WERI-Rb-1 (cell line): ENCODE results near the gene JPT2.

Source experiments
- DNase-seq: peaks from one replicate; pipeline ENCODE4 v3.0.0-alpha.2; 2020
- H3K27ac ChIP-seq: fragments of 250-450 bp; sonication (Bioruptor Pico); 2 replicates; pipeline ENCODE4 v1.5.1; 2020; ENCODE audit warnings: mild to moderate bottlenecking, moderate library complexity
- H3K27me3 ChIP-seq: fragments of 250-450 bp; sonication (Bioruptor Pico); 2 replicates; pipeline ENCODE4 v1.5.1; 2021; ENCODE audit warnings: mild to moderate bottlenecking, low read depth, moderate library complexity; ENCODE audit not compliant: insufficient read depth, severe bottlenecking
- H3K36me3 ChIP-seq: fragments of 250-450 bp; sonication (Bioruptor Pico); 2 replicates; pipeline ENCODE4 v1.5.1; 2020; ENCODE audit warnings: mild to moderate bottlenecking, moderate library complexity
- H3K4me3 ChIP-seq: 2 replicates; pipeline ENCODE4 v1.5.1; 2011; ENCODE audit warnings: low read depth, mild to moderate bottlenecking, control low read depth, low read length
- H3K9me3 ChIP-seq: fragments of 250-450 bp; sonication (Bioruptor Pico); 2 replicates; pipeline ENCODE4 v1.5.1; 2021; ENCODE audit warnings: mild to moderate bottlenecking, moderate library complexity; ENCODE audit not compliant: severe bottlenecking
- TF ChIP-seq, protein P1 (sequence below): IDR thresholded peaks from 2 replicates; pipeline ENCODE4 v1.5.1; 2011; ENCODE audit warnings: low read depth, mild to moderate bottlenecking, control low read depth, inconsistent platforms, low read length

Gene JPT2

DNA sequence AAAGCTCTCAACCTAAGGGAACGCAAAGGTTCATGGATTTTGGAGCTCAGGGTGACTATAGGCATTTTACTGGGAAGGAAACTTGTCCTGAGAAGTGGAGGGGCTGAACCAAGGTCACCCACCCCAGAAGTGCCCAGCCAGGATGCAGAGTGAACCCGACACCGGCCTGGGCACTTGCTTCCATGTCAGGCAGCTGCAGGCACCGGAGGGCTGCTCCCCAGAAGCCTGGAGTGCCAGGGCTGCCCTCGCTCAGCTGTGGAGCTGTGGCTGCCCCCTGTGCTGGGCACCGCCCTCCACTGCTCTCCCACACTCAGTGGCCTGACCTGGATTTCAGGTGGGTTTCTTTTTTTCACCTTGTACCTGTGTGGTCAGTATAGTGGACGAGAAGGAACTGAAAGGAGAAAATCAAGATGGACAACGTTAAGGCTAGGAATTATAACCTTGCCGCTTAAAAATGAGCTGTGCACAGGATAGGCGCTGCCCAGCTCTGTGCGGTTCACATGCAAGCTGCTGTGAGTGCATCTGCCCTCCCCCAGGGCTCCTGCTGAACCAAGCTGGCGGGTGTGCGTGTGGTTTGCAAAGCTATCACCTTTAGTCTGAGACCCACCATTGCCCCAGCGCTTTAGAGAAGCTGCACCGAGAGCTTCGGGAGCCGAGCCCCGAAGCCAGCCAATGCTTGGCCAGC, 30.1 kb downstream of the JPT2 start:
- H3K27ac ChIP-seq = peak overlapping the region; percentile 55

DNA sequence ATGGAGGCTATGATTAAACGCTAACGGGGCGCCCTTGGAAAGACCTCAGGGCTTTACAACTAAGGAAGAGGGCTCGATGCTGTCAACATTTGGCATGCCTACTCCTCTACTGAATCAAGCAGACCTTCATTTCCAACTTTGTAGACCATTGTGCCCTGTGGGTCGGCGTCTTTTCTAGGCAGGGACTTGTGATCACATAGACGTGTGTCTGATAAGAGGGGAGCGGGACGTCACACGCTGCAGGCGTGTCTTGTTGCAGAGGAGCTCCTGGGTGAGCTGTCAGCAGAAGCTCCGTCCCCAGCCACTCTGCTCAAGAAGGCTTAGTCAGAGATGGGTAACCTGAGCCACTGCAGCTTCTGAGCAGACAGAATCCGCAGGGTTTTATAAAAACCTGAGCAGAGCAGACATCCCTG, 30.7 kb downstream of the JPT2 start:
- DNase-seq = peak; percentile 86
- H3K9me3 ChIP-seq = no peaks in the 10 kb centered on the region
- peaks cover 18% of the 10 kb centered on the region for H3K36me3 ChIP-seq
- peak overlapping the region; percentile 55 for H3K27ac ChIP-seq
- H3K4me3 ChIP-seq = peak overlapping the region; percentile 29
- TF ChIP-seq, protein P1, sequence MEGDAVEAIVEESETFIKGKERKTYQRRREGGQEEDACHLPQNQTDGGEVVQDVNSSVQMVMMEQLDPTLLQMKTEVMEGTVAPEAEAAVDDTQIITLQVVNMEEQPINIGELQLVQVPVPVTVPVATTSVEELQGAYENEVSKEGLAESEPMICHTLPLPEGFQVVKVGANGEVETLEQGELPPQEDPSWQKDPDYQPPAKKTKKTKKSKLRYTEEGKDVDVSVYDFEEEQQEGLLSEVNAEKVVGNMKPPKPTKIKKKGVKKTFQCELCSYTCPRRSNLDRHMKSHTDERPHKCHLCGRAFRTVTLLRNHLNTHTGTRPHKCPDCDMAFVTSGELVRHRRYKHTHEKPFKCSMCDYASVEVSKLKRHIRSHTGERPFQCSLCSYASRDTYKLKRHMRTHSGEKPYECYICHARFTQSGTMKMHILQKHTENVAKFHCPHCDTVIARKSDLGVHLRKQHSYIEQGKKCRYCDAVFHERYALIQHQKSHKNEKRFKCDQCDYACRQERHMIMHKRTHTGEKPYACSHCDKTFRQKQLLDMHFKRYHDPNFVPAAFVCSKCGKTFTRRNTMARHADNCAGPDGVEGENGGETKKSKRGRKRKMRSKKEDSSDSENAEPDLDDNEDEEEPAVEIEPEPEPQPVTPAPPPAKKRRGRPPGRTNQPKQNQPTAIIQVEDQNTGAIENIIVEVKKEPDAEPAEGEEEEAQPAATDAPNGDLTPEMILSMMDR = no peak
- no peaks in the 10 kb centered on the region for H3K27me3 ChIP-seq

More for the DNA sequence above, 30.1 kb downstream of the JPT2 start:
- Histone ChIP-seq H3K9me3 (no peaks in the 10 kb centered on the region), H3K36me3 (peaks cover 20% of the 10 kb centered on the region), H3K27me3 (no peaks in the 10 kb centered on the region), H3K4me3 (peak overlapping the region; percentile 29)
- DNase-seq = peak; percentile 26
- TF ChIP-seq, protein P1 = no peak

DNA sequence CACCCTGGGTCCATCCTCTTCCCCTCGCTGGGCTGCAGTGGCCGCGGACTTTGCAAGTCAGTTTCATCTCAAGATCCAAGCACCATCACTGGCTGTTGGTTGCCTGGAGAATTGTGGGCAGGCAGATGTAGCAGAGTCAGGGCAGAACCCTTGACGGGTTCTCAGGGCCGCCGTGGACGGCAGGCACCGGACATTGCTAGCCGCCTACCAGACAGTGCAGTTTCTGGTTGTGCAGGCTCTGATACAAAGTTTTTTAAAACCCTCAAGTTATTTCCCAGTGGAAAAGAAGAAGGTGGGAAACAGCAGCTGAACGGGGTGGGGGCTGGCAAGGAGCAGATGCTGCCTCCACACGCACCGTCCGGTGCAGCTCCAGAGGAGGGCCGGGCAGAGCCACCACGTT, 31.3 kb downstream of the JPT2 start:
- H3K9me3 ChIP-seq = no peaks in the 10 kb centered on the region
- peaks cover 18% of the 10 kb centered on the region for H3K36me3 ChIP-seq
- peak overlapping the region; percentile 55 for H3K27ac ChIP-seq
- TF ChIP-seq, protein P1 = no peak
- DNase-seq = no peak
- H3K4me3 ChIP-seq = no peak overlapping the region
- no peaks in the 10 kb centered on the region for H3K27me3 ChIP-seq

DNA sequence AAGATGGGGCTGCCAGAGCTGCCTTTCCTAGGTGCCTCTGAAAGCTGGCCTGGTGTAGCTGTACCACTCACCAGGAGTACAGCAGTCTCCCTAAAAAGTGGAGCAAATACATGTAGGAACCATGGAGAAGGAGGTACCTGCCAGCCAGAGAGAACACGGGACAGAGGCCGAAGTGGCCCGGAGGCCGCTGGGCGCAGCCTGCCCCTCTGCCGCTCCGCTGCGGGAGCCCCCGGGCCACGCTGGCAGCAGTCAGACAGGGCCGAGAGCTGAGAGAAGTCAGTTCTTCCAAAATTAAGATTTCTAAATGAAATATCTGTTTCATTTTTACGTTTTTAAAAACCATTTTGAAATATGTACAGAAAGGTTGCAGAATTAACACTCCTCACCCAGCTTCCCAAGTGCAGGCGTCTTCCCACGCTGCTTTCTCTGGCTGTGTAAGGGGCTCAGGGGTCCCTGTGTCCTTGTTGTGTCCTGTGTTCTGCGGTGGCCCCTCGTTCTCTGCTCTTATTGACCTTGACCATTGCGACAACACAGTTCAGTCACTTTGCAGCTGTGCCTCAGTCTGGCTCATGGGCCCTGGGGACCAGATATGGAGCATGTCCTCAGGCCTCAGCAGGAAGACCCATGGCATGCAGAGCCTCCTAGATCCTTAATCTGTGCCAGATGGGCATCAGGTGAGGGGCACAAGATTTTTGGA, 32.9 kb downstream of the JPT2 start:
- Histone ChIP-seq H3K27me3 (no peaks in the 10 kb centered on the region), H3K36me3 (peaks cover 20% of the 10 kb centered on the region), H3K4me3 (no peak overlapping the region), H3K27ac (peak overlapping the region; percentile 55), H3K9me3 (no peaks in the 10 kb centered on the region)
- TF ChIP-seq, protein P1 = no peak
- DNase-seq = no peak

DNA sequence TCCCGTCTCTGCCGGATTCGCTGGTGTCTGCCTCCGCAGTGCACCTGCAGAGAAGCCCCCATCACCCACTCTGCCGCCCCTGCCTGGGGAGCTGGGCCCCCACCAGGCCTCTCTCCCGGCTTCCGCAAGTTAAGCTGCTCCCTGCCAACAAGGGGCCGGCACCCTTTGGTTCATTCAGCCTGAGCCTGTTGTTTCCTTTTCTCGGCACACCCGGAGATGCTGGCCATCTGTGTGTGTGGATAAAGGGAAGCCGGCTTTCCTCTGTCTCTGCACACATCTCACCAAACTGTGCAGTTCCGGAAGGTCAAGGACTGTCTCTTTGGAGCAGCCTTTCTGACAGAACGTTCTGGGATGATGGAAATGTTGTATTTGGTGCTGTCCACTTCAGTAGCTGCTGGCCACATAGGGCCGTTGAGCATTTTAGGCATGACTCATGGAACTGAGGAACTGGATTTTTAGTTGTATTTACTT, 34.7 kb downstream of the JPT2 start:
- Histone ChIP-seq H3K9me3 (no peaks in the 10 kb centered on the region), H3K27ac (peak overlapping the region; percentile 87), H3K27me3 (no peaks in the 10 kb centered on the region), H3K4me3 (peak overlapping the region; percentile 28), H3K36me3 (peaks cover 18% of the 10 kb centered on the region)
- TF ChIP-seq, protein P1 = no peak
- DNase-seq = peak; percentile 77
